ENCODE data around the gene SPAG6. TPM values are rescaled to one million over a fixed set of nuclear protein-coding genes. Genes with fewer than 3 reads are reported as not detected.

The SPAG6 gene
- total RNA-seq, 1 donor from 2014 or later: 0.46 TPM

DNA sequence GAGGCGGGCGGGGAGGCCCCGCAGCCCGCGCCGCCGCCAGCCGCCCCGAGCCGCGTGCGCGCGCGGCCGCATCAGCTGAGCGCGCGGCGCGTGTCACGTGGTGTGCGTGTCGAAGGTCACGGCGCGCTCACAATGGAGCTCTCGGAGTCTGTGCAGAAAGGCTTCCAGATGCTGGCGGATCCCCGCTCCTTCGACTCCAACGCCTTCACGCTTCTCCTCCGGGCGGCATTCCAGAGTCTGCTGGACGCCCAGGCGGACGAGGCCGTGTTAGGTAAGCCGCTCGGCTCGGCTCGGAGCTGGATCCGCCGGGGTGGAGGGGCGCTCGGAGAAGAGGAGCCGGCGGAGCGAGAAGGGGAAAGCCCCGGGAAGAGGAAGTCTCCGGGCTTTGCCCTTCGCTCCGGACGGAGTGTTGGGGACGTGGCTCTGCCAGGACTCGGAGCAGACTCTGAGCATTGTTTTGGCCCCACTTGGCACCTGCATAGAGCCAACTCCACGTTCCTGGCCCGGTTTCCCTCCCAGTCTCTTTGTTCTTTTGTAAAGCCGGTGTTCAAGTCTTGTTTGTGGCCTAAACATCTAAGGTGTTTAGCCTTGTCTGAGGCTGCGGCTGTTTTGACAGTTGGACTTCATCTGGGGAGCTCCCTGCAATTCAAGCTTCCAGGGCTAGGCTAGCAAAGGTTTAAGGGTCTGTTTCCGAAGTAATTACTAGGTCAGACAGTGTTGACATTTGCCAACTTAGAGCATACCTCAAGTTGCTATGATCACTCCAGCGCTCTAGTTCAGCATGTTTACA lies 28.8 kb upstream of the SPAG6 start, which contains the start of gene COMMD3:
Gene COMMD3 (plus strand): TSS at position 103 of the 790 bp plus-strand sequence. CDS start 30 bp downstream, at position 133.
- peaks cover 7% of the 10 kb centered on the region for H3K36me3 Mint-ChIP-seq (ENCODE audit: low read depth, unreplicated experiment)
- H3K27ac Mint-ChIP-seq (ENCODE audit: unreplicated experiment): peak within 1 kb of the TSS; percentile 92
- peak; percentile 84 for DNase-seq (ENCODE audit: low spot score)
- H3K4me1 Mint-ChIP-seq (ENCODE audit: unreplicated experiment): peaks cover 21% of the 10 kb centered on the region
- H3K9me3 Mint-ChIP-seq (ENCODE audit: unreplicated experiment): no peaks in the 10 kb centered on the region
- peaks cover 16% of the 10 kb centered on the region for H3K27me3 Mint-ChIP-seq (ENCODE audit: unreplicated experiment)
- TF ChIP-seq, protein P1, sequence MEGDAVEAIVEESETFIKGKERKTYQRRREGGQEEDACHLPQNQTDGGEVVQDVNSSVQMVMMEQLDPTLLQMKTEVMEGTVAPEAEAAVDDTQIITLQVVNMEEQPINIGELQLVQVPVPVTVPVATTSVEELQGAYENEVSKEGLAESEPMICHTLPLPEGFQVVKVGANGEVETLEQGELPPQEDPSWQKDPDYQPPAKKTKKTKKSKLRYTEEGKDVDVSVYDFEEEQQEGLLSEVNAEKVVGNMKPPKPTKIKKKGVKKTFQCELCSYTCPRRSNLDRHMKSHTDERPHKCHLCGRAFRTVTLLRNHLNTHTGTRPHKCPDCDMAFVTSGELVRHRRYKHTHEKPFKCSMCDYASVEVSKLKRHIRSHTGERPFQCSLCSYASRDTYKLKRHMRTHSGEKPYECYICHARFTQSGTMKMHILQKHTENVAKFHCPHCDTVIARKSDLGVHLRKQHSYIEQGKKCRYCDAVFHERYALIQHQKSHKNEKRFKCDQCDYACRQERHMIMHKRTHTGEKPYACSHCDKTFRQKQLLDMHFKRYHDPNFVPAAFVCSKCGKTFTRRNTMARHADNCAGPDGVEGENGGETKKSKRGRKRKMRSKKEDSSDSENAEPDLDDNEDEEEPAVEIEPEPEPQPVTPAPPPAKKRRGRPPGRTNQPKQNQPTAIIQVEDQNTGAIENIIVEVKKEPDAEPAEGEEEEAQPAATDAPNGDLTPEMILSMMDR (IDR thresholded peaks at IDR 0.05; ENCODE audit: unreplicated experiment): no peak
- peak within 1 kb of the TSS; percentile 97 for H3K4me3 Mint-ChIP-seq (ENCODE audit: unreplicated experiment)

DNA sequence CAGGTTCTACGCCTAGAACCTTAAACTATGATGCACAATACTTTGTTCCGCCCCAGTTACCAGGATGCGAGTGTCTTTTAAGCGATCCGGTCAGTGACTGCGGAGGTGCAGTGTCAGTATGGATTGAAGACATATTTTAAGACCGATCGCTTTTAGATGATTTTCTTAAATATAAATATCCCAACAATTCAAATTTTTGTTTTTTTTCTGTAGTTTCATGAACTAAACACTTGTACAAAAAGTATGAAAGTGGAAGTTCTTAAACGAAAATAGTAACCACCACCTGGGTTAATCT lies 28.3 kb upstream of the SPAG6 start:
- peaks cover 18% of the 10 kb centered on the region for H3K27me3 Mint-ChIP-seq (ENCODE audit: unreplicated experiment)
- peak overlapping the region; percentile 84 for H3K27ac Mint-ChIP-seq (ENCODE audit: unreplicated experiment)
- H3K4me1 Mint-ChIP-seq (ENCODE audit: unreplicated experiment): peaks cover 21% of the 10 kb centered on the region
- peak overlapping the region; percentile 93 for H3K4me3 Mint-ChIP-seq (ENCODE audit: unreplicated experiment)
- no peaks in the 10 kb centered on the region for H3K9me3 Mint-ChIP-seq (ENCODE audit: unreplicated experiment)
- TF ChIP-seq, protein P1 (IDR thresholded peaks at IDR 0.05; ENCODE audit: unreplicated experiment): no peak
- peaks cover 7% of the 10 kb centered on the region for H3K36me3 Mint-ChIP-seq (ENCODE audit: low read depth, unreplicated experiment)
- DNase-seq (ENCODE audit: low spot score): no peak

DNA sequence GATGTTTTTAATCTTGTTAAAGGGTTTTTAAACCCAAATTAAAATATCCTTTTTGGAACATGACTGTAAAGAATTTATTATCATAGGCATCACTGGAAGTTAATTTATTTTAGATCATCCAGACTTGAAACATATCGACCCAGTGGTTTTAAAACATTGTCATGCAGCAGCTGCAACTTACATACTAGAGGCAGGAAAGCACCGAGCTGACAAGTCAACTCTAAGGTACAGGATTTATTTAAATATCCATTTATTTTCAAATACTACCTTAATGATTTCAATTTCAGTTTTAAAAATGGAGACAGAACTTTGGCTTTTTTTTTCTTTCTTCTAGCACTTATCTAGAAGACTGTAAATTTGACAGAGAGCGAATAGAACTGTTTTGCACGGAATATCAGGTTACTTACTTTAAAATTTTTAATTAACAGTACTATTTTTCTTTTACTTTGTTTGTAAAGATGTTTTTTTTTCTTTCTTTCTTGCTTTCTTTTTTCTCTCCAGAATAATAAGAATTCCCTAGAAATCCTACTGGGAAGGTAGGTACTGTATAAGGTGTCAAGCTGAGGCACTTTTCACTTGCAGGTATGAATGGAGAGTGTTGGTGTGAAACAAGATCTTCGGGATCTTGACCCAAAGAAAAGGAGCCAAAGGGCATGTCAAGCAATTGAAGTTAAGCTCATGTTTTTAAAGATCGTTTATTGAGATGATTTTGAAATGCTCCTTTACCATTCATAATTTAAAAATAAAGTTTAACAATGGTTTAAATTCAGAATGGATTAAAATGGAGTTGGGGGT lies 27.3 kb upstream of the SPAG6 start:
- no peak overlapping the region for H3K27ac Mint-ChIP-seq (ENCODE audit: unreplicated experiment)
- H3K4me1 Mint-ChIP-seq (ENCODE audit: unreplicated experiment): peaks cover 26% of the 10 kb centered on the region
- H3K27me3 Mint-ChIP-seq (ENCODE audit: unreplicated experiment): peaks cover 26% of the 10 kb centered on the region
- no peak for DNase-seq (ENCODE audit: low spot score)
- H3K36me3 Mint-ChIP-seq (ENCODE audit: low read depth, unreplicated experiment): peaks cover 14% of the 10 kb centered on the region
- TF ChIP-seq, protein P1 (IDR thresholded peaks at IDR 0.05; ENCODE audit: unreplicated experiment): no peak
- H3K9me3 Mint-ChIP-seq (ENCODE audit: unreplicated experiment): no peaks in the 10 kb centered on the region
- H3K4me3 Mint-ChIP-seq (ENCODE audit: unreplicated experiment): peak overlapping the region; percentile 37

DNA sequence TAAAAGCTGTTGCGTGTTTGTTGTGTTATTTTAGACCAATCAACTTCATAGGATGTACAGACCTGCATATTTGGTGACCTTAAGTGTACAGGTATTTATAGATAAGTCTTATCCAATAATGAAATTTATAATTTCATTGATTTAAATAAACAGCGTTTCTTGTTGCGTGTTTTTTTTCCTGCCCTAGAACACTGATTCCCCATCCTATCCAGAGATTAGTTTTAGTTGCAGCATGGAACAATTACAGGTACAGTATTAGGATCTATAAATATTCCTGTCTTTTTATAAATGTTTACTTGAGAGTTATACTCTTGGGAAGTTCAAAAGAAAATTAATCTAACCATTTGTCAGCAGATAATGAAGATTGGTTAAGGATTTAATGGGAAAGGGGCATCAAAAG lies 26.5 kb upstream of the SPAG6 start:
- TF ChIP-seq, protein P1 (IDR thresholded peaks at IDR 0.05; ENCODE audit: unreplicated experiment): no peak

More for the DNA sequence above, 26.5 kb upstream of the SPAG6 start:
- Mint-ChIP-seq H3K36me3 (ENCODE audit: low read depth, unreplicated experiment) (peaks cover 14% of the 10 kb centered on the region), H3K27ac (ENCODE audit: unreplicated experiment) (no peak overlapping the region), H3K9me3 (ENCODE audit: unreplicated experiment) (no peaks in the 10 kb centered on the region), H3K4me1 (ENCODE audit: unreplicated experiment) (peaks cover 26% of the 10 kb centered on the region), H3K4me3 (ENCODE audit: unreplicated experiment) (peak overlapping the region; percentile 67), H3K27me3 (ENCODE audit: unreplicated experiment) (peaks cover 26% of the 10 kb centered on the region)
- no peak for DNase-seq (ENCODE audit: low spot score)

Measured in endothelial cell (in vitro differentiated cells).